WTC11 (cell line): ENCODE measurements around the gene KLHDC9.

Source experiments
- ARID4B ChIP-seq: sonication (generic); formaldehyde crosslinking; IDR thresholded peaks from 2 replicates; pipeline ENCODE4 v1.8.0; 2023; ENCODE audit warnings: missing genetic modification reagents, mild to moderate bottlenecking, borderline replicate concordance
- ATF2 ChIP-seq: sonication (generic); formaldehyde crosslinking; IDR thresholded peaks from 2 replicates; pipeline ENCODE4 v1.8.1; 2022; ENCODE audit warnings: low read depth, missing genetic modification reagents, borderline replicate concordance
- ATF6 ChIP-seq: sonication (generic); formaldehyde crosslinking; IDR thresholded peaks from 2 replicates; pipeline ENCODE4 v1.8.1; 2023; ENCODE audit warnings: mild to moderate bottlenecking, missing genetic modification reagents
- CTCF ChIP-seq: fragments of 200-600 bp; IDR thresholded peaks from 2 replicates; pipeline ENCODE4 v1.8.0; 2022; ENCODE audit warnings: antibody characterized with exemption
- IRF2 ChIP-seq: sonication (generic); formaldehyde crosslinking; IDR thresholded peaks from 2 replicates; pipeline ENCODE4 v1.8.0; 2022; ENCODE audit warnings: low read depth, missing genetic modification reagents, borderline replicate concordance
- JUN ChIP-seq: sonication (generic); formaldehyde crosslinking; IDR thresholded peaks from 2 replicates; pipeline ENCODE4 v1.8.0; 2023; ENCODE audit warnings: mild to moderate bottlenecking, missing genetic modification reagents
- NR3C1 ChIP-seq: sonication (generic); formaldehyde crosslinking; conservative IDR thresholded peaks from 2 replicates; pipeline ENCODE4 v1.8.1; 2023; ENCODE audit warnings: low read depth, mild to moderate bottlenecking, missing genetic modification reagents
- SP1 ChIP-seq: sonication (generic); formaldehyde crosslinking; conservative IDR thresholded peaks from 2 replicates; pipeline ENCODE4 v1.8.1; 2022; ENCODE audit warnings: missing genetic modification reagents
- ZBTB21 ChIP-seq: sonication (generic); formaldehyde crosslinking; IDR thresholded peaks from 2 replicates; pipeline ENCODE4 v1.8.1; 2023; ENCODE audit warnings: mild to moderate bottlenecking, missing genetic modification reagents, borderline replicate concordance

- TF ChIP-seq IRF2 (CRISPR knock-in tag): no peak
- no peak for TF ChIP-seq CTCF
- no peak for TF ChIP-seq ZBTB21 (CRISPR knock-in tag)
- TF ChIP-seq ATF6 (CRISPR knock-in tag): no peak
- TF ChIP-seq ATF2 (CRISPR knock-in tag): no peak
- TF ChIP-seq SP1 (CRISPR knock-in tag): no peak
- no peak for TF ChIP-seq NR3C1 (CRISPR knock-in tag)
- TF ChIP-seq ARID4B (CRISPR knock-in tag): no peak
- TF ChIP-seq JUN (CRISPR knock-in tag): no peak
Observed at GRCh38 chr1:161083748-161084596, 14.2 kb upstream of the KLHDC9 start.
